Glomerular visceral epithelial cell (primary cell): ENCODE measurements around the gene CCDC17.
"Not testable (repeated sequence)": the region's sequence is repeated elsewhere in the genome, so short reads cannot be mapped to it uniquely, and the experiment has no call there.

ENCODE experiments used
- DNase-seq: peaks from one replicate; pipeline ENCODE4 v3.0.0-alpha.2; 2016; ENCODE audit errors: extremely low spot score

Gene CCDC17

DNA sequence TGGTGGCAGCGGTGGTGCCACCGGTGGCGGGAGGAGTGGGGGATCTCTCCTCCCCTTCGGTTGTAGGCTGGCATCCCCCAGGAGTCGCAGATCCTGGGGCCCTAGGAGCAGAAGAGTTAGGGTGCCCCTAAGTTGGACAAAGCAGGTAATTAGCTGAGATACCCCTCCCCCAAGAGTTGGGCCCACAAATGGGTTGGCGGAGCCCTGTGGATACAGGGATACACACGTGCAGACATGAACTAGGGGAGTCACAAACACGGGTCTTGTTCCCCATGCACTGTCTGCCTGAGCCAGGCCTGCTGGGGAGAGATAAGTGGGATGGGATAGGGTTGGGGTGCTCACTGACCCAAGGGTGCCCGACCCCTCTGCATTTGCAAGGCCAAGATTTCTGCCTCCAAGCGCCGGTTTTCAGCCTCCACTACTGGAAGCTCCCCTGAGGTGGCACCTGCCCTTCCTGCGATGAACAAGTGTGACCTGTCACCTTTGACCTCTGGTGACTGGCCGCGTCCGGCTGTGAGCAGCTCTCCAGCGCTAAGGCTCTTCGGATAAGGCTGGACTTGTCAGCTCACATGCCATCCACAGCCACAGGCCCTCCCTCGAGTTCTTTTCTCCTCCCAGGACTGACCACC is 1.8 kb downstream of the CCDC17 start:
- DNase-seq = no peak

DNA sequence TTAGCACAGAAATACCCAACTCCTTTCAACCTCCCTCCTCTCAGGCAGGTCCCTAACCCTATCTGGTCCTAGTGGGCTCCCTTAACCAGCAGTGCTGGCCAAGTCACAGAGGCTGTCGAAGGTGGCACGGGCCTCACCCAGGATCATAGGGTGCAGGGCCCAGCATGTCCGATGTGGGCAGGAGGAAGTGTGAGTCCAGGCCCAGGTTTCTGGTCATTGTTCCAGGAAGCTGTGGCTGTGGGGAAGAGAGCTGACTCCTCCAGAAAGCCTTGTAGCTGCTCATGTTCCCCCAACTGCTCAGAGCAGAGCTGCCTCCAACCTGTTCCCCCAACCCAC is 2.4 kb downstream of the CCDC17 start:
- DNase-seq = no peak

GRCh38 chr1:45620588-45621500 is 3.0 kb downstream of the CCDC17 start:
- no peak for DNase-seq

- DNase-seq = no peak
These were observed 4.5 kb downstream of the CCDC17 start for GRCh38 chr1:45619149-45619921.

GRCh38 chr1:45617618-45618017 is 6.2 kb downstream of the CCDC17 start:
- DNase-seq = no peak

DNA sequence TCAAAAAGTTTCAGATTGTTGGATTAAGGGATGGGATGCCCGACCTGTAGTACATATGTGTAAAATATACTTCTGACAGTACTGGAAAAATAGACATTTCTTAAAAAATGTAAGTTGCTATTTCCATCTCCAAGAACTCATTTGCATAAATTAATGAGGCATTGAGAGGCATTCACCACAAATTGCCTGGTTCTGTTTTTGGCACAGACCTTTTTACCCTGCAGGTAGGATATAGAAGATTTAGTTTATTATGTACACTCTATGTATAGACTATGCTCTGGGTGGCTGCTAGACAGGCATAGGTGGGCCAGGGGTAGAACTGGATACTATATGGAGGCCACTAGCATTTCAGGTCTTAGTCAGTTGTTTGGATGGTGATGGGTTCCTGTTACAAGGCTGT is 8.0 kb downstream of the CCDC17 start:
- no peak for DNase-seq

- no peak for DNase-seq
These were observed 10.8 kb downstream of the CCDC17 start for GRCh38 chr1:45612941-45613579.

DNA sequence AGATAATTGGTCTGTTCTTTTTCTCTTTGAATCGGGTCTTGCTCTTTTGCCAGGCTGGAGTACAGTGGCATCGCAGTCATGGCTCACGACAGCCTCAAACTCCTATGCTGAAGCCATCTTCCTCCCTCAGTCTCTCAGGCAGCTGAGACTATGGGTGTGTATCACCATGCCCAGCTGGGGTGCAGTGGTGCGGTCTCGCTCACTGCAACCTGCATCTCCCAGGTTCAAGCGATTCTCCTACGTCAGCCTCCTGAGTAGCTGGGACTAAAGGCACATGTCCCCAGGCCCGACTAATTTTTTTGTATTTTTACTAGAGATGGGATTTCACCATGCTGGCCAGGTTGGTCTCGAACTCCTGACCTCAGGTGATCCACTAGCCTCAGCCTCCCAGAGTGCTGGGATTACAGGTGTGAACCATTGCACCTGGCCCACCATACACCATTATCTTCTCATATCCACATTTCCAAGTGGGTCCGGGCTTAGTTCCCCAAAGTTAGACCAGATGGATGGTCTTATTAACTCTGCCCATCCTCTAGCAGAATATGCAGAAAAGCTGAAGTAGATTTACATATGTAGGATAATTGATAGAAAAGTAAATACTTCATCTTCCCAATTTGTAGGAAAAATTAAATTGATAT is 13.1 kb downstream of the CCDC17 start:
- DNase-seq = no peak

DNA sequence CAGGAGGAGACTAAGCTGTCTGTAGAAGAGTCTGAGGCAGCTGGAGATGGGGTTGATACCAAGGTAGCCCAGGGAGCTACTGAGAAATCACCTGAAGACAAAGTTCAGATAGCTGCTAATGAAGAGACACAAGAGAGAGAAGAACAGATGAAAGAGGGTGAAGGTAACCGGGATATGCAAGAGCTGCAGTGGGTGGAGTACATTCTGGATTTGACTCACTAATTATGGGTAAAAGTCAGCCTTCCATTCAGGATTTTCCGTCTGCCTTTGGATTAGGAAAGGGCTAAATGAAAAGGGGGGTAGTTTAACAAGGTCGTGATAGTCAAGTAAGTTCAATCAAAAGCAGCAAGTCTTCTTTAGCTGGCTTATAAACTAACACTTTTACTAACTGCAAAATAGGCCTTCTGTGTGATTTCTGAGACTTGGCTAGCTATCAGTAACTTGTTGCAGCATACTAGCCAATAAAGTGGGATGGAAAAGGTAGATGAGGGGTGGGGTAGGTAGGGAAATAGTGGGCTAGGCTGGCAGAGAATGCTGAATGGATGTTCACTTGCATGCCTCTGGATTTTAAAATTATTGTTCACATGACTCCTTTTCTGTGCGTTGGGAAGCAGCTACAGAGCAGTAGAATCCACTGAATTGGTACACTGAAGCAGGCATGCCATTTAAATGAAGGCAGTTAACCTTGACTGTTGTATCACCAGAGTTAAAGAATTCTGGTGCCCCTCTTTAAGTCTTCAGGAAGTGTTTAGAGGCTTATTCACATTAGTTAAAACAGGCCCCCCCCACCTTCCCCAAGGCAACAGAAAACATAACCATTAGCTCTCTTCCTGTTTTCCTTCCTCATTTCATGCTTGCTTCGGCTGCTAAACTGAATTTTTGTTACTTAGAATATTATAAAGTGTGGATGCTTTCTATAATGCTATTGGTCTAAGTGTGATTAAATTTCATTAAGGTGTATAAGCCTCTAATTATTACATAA is 15.4 kb downstream of the CCDC17 start:
- DNase-seq = no peak

- no peak for DNase-seq
These were observed 16.3 kb downstream of the CCDC17 start for GRCh38 chr1:45607404-45608074.

- DNase-seq = no peak
These were observed 19.6 kb downstream of the CCDC17 start for GRCh38 chr1:45604239-45604638.

- not testable (repeated sequence) for DNase-seq
These were observed 27.1 kb downstream of the CCDC17 start for GRCh38 chr1:45596765-45597164.

GRCh38 chr1:45594412-45594811 is 29.4 kb downstream of the CCDC17 start:
- DNase-seq = no peak

- no peak for DNase-seq
These were observed 34.0 kb downstream of the CCDC17 start for GRCh38 chr1:45589861-45590260.

- no peak for DNase-seq
These were observed 37.1 kb downstream of the CCDC17 start for GRCh38 chr1:45586769-45587168.

DNA sequence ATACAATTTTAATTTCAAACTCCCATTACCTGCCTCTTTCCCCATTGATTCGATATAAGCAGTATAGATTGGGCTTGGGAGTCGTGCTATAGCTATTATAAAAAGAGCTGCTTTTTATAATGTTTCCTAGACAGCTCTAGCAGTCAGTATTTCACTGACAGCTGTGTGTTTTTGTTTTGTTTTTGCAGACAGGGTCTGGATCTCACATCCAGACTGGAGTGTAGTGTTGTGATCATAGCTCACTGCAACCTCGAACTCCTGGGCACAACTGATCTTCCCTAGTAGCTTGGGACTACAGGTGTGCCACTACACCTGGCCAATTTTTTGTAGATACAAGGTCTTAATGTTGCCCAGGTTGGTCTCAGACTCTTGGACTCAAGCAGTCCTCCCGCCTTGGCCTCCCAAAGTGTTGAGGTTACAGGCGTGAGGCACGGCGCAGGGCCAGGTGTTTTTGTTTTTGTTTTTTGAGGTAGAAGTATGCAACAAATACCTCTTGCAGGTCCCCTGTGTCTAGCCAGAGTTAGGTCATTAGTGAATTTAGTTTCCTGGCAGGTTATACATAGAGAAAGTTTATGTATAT is 38.3 kb downstream of the CCDC17 start:
- DNase-seq = no peak

- DNase-seq = no peak
These were observed 38.8 kb downstream of the CCDC17 start for GRCh38 chr1:45585110-45585426.

- DNase-seq = peak; percentile 93
These were observed 39.3 kb downstream of the CCDC17 start for GRCh38 chr1:45584351-45585109.
